BJ (cell line): ENCODE results near the gene ZMIZ2. TPM values are rescaled to one million over a fixed set of nuclear protein-coding genes. Genes with fewer than 3 reads are reported as not detected.

Source experiments
- CTCF ChIA-PET: fragments of 350-600 bp; formaldehyde crosslinking; extraction: SDS; loops from one replicate; lab custom pipeline; 2021; ENCODE audit warnings: antibody characterized with exemption, inconsistent platforms; lab: Yijun Ruan, JAX
- POLR2A ChIA-PET: fragments of 300-600 bp; sonication (Branson Sonifier 250); formaldehyde crosslinking; extraction: SDS; loops from one replicate; lab custom pipeline; 2021; ENCODE audit warnings: antibody characterized with exemption; lab: Charles Lee
- DNase-seq: peaks from one replicate; pipeline ENCODE4 v3.0.0-alpha.2; 2011; ENCODE audit warnings: low read depth
- H3K27me3 ChIP-seq: 2 replicates; pipeline ENCODE4 v1.6.0; 2011; ENCODE audit warnings: low read length; ENCODE audit not compliant: control insufficient read depth, insufficient read depth
- H3K36me3 ChIP-seq: 2 replicates; pipeline ENCODE4 v1.5.1; 2011; ENCODE audit warnings: low read length; ENCODE audit not compliant: control insufficient read depth, insufficient read depth
- H3K4me3 ChIP-seq: 2 replicates; pipeline ENCODE4 v1.5.1; 2011; ENCODE audit warnings: low read depth, mild to moderate bottlenecking, control low read depth, low read length
- polyA plus RNA-seq: library from polyadenylated mRNA; depleted of rRNA; stranded (reverse); fragments of >200 nt; gene quantifications from 2 replicates; pipeline ENCODE4 v1.2.3, GENCODE V29; 2011; rRNA removed
- TF ChIP-seq, protein P1 (sequence below): IDR thresholded peaks from 2 replicates; pipeline ENCODE4 v1.5.1; 2011; ENCODE audit warnings: low read depth, mild to moderate bottlenecking, control low read depth, inconsistent platforms, low read length, moderate library complexity; ENCODE audit not compliant: insufficient read depth

Gene ZMIZ2
- polyA plus RNA-seq, 1 experiment = 7.4 TPM

DNA sequence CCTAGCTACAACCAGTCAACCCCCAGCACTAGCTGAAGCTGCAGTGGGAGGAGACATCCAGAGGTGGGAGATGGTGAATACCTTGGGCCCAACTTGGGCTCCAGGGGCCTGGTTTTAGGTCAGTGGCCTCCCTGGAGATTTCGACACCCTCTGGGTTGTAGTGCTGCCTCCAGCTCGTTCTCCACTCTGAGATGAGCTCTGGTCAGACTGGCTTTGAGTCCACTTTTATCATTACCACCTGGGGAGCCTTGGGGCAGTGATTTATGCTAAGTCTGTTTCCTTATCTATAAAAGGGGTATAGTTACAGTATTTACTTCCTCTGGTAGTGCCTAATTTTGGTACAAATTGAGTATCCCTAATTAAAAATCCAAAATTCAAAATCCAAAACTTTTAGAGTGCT is 70.6 kb downstream of the ZMIZ2 start:
- TF ChIP-seq, protein P1, sequence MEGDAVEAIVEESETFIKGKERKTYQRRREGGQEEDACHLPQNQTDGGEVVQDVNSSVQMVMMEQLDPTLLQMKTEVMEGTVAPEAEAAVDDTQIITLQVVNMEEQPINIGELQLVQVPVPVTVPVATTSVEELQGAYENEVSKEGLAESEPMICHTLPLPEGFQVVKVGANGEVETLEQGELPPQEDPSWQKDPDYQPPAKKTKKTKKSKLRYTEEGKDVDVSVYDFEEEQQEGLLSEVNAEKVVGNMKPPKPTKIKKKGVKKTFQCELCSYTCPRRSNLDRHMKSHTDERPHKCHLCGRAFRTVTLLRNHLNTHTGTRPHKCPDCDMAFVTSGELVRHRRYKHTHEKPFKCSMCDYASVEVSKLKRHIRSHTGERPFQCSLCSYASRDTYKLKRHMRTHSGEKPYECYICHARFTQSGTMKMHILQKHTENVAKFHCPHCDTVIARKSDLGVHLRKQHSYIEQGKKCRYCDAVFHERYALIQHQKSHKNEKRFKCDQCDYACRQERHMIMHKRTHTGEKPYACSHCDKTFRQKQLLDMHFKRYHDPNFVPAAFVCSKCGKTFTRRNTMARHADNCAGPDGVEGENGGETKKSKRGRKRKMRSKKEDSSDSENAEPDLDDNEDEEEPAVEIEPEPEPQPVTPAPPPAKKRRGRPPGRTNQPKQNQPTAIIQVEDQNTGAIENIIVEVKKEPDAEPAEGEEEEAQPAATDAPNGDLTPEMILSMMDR = no peak
- ChIA-PET POLR2A (interaction anchor here (1.0 kb wide), 1 partner anchor 249 kb away, joined by 3 read pairs; no protein-coding TSS in a partner anchor), CTCF (no interaction called here)
- H3K4me3 ChIP-seq = no peak overlapping the region
- H3K36me3 ChIP-seq = no peaks in the 10 kb centered on the region
- H3K27me3 ChIP-seq = no peaks in the 10 kb centered on the region
- DNase-seq = no peak

Other genes starting within 250 kb of the ZMIZ2 start
- gene NPC1L1, start 207.5 kb upstream of the ZMIZ2 start, polyA plus RNA-seq = not detected in 2 replicates
- 56.8 and 77.3 TPM in 2 replicates for gene DDX56, start 174.9 kb upstream of the ZMIZ2 start, polyA plus RNA-seq
- 75.7 and 80.9 TPM in 2 replicates for gene TMED4, start 166.6 kb upstream of the ZMIZ2 start, polyA plus RNA-seq
- gene OGDH, start 142.2 kb upstream of the ZMIZ2 start, polyA plus RNA-seq = 32.0 and 51.3 TPM in 2 replicates
- gene PPIA, start 47.8 kb downstream of the ZMIZ2 start, polyA plus RNA-seq = 3,555 and 5,521 TPM in 2 replicates
- 100 and 107 TPM in 2 replicates for gene H2AZ2, start 99.2 kb downstream of the ZMIZ2 start, polyA plus RNA-seq
- 2.5 and 4.3 TPM in 2 replicates for gene PURB, start 136.7 kb downstream of the ZMIZ2 start, polyA plus RNA-seq
- 0.02 TPM in 1 of 2 replicates, not detected in the other for gene MYO1G, start 230.2 kb downstream of the ZMIZ2 start, polyA plus RNA-seq